PC-9 (cell line): ENCODE data around the gene ZNF718. TPM values are rescaled to one million over a fixed set of nuclear protein-coding genes. Genes with fewer than 3 reads are reported as not detected.
"Not testable (repeated sequence)": the region's sequence is repeated elsewhere in the genome, so short reads cannot be mapped to it uniquely, and the experiment has no call there.

Experiments used
- BruUV-seq: library from RNA; stranded (reverse); fragments of 400-500 nt; replicated peaks from 2 replicates; lab custom pipeline; 2021; lab: Mats Ljungman, UMichigan
- CTCF ChIA-PET: fragments of 300-600 bp; sonication (Branson Sonifier 250); formaldehyde crosslinking; loops from one replicate; lab custom pipeline; 2022; ENCODE audit warnings: antibody characterized with exemption; lab: Charles Lee
- POLR2A ChIA-PET: fragments of 300-600 bp; sonication (Branson Sonifier 250); formaldehyde crosslinking; loops from one replicate; lab custom pipeline; 2022; ENCODE audit warnings: antibody characterized with exemption; ENCODE audit not compliant: unreplicated experiment; lab: Charles Lee
- DNase-seq, 2 experiments: peaks; one replicate each; pipeline versions ENCODE4 v3.0.0 to v3.0.0-alpha.2; 2015 to 2022; ENCODE audit warnings: mixed read lengths in 1 of 2
- H2AFZ ChIP-seq: fragments of 200-600 bp; sonication (generic); 2 replicates; pipeline ENCODE4 v1.8.1; 2017; ENCODE audit warnings: antibody characterized with exemption
- H3F3A ChIP-seq: fragments of 200-600 bp; sonication (generic); 2 replicates; pipeline ENCODE4 v1.8.1; 2017; ENCODE audit warnings: antibody characterized with exemption, mild to moderate bottlenecking, low read depth; ENCODE audit not compliant: insufficient read depth
- H3K27ac ChIP-seq: fragments of 200-600 bp; sonication (generic); 2 replicates; pipeline ENCODE4 v1.6.1; 2016; ENCODE audit warnings: mixed run types
- H3K27me3 ChIP-seq: fragments of 200-600 bp; sonication (generic); 2 replicates; pipeline ENCODE4 v1.6.1; 2016; ENCODE audit warnings: low read depth, mixed run types; ENCODE audit not compliant: insufficient read depth
- H3K36me3 ChIP-seq: fragments of 200-600 bp; sonication (generic); 2 replicates; pipeline ENCODE4 v1.6.1; 2016; ENCODE audit warnings: low read depth, mixed run types
- H3K4me1 ChIP-seq: fragments of 200-600 bp; sonication (generic); replicated peaks from 2 replicates; pipeline ENCODE4 v1.6.1; 2016; ENCODE audit warnings: mixed run types; ENCODE audit not compliant: insufficient read depth
- H3K4me2 ChIP-seq: fragments of 200-600 bp; sonication (generic); 2 replicates; pipeline ENCODE4 v1.6.1; 2017; ENCODE audit warnings: mixed run types
- H3K4me3 ChIP-seq: fragments of 200-600 bp; sonication (generic); 2 replicates; pipeline ENCODE4 v1.6.1; 2016; ENCODE audit warnings: mixed run types
- H3K79me2 ChIP-seq: fragments of 200-600 bp; sonication (generic); 2 replicates; pipeline ENCODE4 v1.6.1; 2017; ENCODE audit warnings: low read depth, mixed run types
- H3K9me2 ChIP-seq: fragments of 200-600 bp; sonication (generic); 2 replicates; pipeline ENCODE4 v1.8.1; 2017; ENCODE audit warnings: mild to moderate bottlenecking; ENCODE audit not compliant: insufficient read depth
- H3K9me3 ChIP-seq: fragments of 200-600 bp; sonication (generic); 2 replicates; pipeline ENCODE4 v1.8.1; 2016; ENCODE audit warnings: low read depth; ENCODE audit not compliant: insufficient read depth
- H4K20me1 ChIP-seq: fragments of 200-600 bp; sonication (generic); 2 replicates; pipeline ENCODE4 v1.8.1; 2017; ENCODE audit not compliant: insufficient read depth
- EZH2 ChIP-seq: fragments of 200-600 bp; sonication (generic); IDR thresholded peaks from 2 replicates; pipeline ENCODE4 v1.8.0; 2017; ENCODE audit warnings: antibody characterized with exemption, low read depth
- intact Hi-C: fragments of 100-400 bp; cut with micrococcal nuclease; formaldehyde crosslinking; loops from one replicate; pipeline ENCODE4 v1.10.0; 2022; ENCODE audit not compliant: unreplicated experiment
- total RNA-seq: library from RNA; stranded (reverse); gene quantifications from 2 replicates; pipeline ENCODE4 v1.2.3, GENCODE V29; 2021
- TF ChIP-seq, protein P1 (sequence below): fragments of 200-600 bp; sonication (generic); conservative IDR thresholded peaks from 2 replicates; pipeline ENCODE4 v1.6.1; 2017; ENCODE audit warnings: mixed run types, antibody characterized with exemption, mild to moderate bottlenecking, moderate library complexity

ZNF718 gene
- total RNA-seq, 1 experiment from 2014 or later, result 3.5 TPM

DNA sequence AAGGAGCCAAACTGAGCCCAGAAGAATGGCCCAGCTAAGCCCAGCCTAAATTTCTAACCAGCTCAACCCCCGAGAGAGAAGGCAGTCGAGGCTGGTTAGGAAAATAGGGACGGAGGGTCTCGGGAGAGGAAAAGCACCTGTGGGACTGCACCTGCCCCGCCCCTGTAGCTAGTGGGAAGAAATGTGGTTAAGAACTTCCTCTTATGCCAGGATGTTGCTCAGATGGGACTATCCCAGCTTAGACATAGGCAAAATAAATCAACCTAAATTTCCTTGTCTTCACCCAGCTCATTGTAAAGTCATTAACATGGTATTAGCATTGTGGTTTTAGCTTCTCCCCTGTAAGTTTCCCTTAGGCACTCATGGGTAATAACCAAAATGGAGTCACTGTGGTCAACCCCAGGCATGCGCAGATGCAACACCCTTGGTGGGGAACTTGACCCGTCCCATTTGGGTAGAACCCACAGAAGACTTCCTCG, 86.8 kb downstream of the ZNF718 start:
- ChIA-PET CTCF (interaction anchor here (0.6 kb wide), 1 partner anchor 29 kb away, joined by 3 read pairs; no protein-coding TSS in a partner anchor), POLR2A (no interaction called here)
- Histone ChIP-seq H2AFZ (no peak overlapping the region), H3K9me3 (no peaks in the 10 kb centered on the region), H3K36me3 (no peaks in the 10 kb centered on the region), H3K4me2 (no peak overlapping the region), H3K27me3 (no peaks in the 10 kb centered on the region), H3F3A (no peaks in the 10 kb centered on the region), H3K27ac (no peak overlapping the region), H3K79me2 (no peaks in the 10 kb centered on the region), H3K4me3 (no peak overlapping the region), H3K4me1 (no peaks in the 10 kb centered on the region), H4K20me1 (no peaks in the 10 kb centered on the region), H3K9me2 (no peaks in the 10 kb centered on the region)
- DNase-seq, result no peak
- intact Hi-C loops, result no loop called here
- BruUV-seq, result no TSS peak
- no peak for TF ChIP-seq EZH2
- TF ChIP-seq, protein P1, sequence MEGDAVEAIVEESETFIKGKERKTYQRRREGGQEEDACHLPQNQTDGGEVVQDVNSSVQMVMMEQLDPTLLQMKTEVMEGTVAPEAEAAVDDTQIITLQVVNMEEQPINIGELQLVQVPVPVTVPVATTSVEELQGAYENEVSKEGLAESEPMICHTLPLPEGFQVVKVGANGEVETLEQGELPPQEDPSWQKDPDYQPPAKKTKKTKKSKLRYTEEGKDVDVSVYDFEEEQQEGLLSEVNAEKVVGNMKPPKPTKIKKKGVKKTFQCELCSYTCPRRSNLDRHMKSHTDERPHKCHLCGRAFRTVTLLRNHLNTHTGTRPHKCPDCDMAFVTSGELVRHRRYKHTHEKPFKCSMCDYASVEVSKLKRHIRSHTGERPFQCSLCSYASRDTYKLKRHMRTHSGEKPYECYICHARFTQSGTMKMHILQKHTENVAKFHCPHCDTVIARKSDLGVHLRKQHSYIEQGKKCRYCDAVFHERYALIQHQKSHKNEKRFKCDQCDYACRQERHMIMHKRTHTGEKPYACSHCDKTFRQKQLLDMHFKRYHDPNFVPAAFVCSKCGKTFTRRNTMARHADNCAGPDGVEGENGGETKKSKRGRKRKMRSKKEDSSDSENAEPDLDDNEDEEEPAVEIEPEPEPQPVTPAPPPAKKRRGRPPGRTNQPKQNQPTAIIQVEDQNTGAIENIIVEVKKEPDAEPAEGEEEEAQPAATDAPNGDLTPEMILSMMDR, result no peak

DNA sequence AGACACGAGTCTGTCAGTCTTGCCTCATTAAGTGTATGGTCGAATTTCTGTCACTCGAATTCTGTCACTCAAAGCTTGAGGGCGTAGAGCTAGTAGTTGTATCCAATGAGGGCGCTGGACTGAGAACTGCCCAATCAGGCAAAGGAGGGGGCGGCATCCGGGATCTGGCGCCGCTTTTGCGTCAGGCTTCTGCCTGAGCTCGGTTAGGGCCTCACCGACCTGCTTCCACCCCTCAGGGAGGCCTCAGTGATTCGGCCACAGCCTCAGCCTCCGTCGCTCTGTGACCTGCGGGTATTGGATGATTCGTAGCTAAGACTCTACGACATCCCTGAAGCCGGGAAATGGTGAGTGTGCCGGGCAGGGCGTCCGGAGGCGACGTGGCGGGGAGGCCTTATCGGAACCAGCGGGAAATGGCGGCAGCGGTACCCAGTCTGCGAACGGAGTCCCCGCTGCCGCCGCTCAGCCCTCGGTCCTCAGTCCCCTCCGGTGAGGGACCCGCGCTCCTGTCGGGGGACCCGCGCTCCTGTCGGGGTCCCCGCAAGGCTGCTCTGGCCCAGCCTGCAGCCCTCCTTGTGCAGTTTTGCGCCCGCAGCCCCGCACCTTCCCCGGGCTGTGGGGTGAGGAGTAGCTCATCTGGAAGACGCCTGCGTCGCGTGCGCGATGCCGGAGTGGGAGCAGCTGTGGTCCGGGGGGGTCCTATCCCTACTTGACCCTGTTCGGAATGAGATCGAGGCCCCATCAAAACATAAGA, 88.3 kb downstream of the ZNF718 start:
- POLR2A ChIA-PET, result no interaction called here
- Histone ChIP-seq H3K4me3 (no peak overlapping the region), H3K36me3 (no peaks in the 10 kb centered on the region), H4K20me1 (no peaks in the 10 kb centered on the region), H3F3A (no peaks in the 10 kb centered on the region), H3K4me2 (no peak overlapping the region), H3K27ac (no peak overlapping the region), H3K79me2 (no peaks in the 10 kb centered on the region), H3K27me3 (no peaks in the 10 kb centered on the region), H3K9me2 (no peaks in the 10 kb centered on the region), H3K4me1 (no peaks in the 10 kb centered on the region), H2AFZ (no peak overlapping the region), H3K9me3 (no peaks in the 10 kb centered on the region)
- no TSS peak for BruUV-seq
- TF ChIP-seq EZH2, result no peak
- TF ChIP-seq, protein P1, result no peak
- DNase-seq, result no peak
- intact Hi-C loops, result no loop called here
- CTCF ChIA-PET, result no interaction called here

DNA sequence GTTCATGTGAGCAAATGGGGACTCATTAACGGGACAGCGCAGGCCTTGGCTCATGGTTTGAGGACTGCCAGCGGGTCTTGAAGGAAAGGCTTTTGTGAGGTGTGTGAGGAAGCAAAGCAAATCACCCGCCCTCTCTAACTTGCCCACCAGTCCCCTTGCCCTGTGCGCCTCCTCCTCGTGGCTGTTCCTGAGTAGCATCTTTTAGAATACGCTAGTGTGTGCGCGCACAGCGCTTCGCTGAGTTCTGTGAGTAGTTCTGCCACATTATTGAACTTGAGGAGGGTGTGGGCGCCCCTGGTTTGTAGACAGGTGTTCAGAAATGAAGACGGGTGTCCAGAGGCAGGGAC, 88.9 kb downstream of the ZNF718 start:
- H3K9me3 ChIP-seq, CTCF ChIA-PET, H3K4me3 ChIP-seq, H4K20me1 ChIP-seq, POLR2A ChIA-PET, H3K4me2 ChIP-seq, H3K27ac ChIP-seq, H3K9me2 ChIP-seq, H3K4me1 ChIP-seq, intact Hi-C loops, H3K36me3 ChIP-seq, DNase-seq, H2AFZ ChIP-seq, H3K79me2 ChIP-seq, BruUV-seq, H3F3A ChIP-seq, H3K27me3 ChIP-seq: not testable (repeated sequence)

Other genes starting within 250 kb of the ZNF718 start
- gene ZNF595, start 71.2 kb upstream of the ZNF718 start, total RNA-seq, result 9.3 and 10.9 TPM in 2 replicates
- gene ZNF732, start 181.0 kb downstream of the ZNF718 start, total RNA-seq, result not detected in 2 replicates
- gene ZNF141, start 213.3 kb downstream of the ZNF718 start, total RNA-seq, result 12.7 and 12.9 TPM in 2 replicates